ENCODE measurements around the gene RTCA.
A peak's percentile ranks its signal among the peaks of the same experiment; 100 is the strongest.
"Not testable (repeated sequence)": the region's sequence is repeated elsewhere in the genome, so short reads cannot be mapped to it uniquely, and the experiment has no call there.

Gene RTCA
- total RNA-seq: 39.3 to 53.8 reads per million in 2 donors

GRCh38 chr1:100265931-100266740 lies at the start of gene RTCA:
Gene RTCA (plus strand): TSS chr1:100266216. CDS start chr1:100266376, 160 bp downstream.
- DNase-seq: peak; percentile 92 to 96 (median 94)

GRCh38 chr1:100217834-100218233 lies 48.2 kb upstream of the RTCA start:
- no peak for DNase-seq

DNA sequence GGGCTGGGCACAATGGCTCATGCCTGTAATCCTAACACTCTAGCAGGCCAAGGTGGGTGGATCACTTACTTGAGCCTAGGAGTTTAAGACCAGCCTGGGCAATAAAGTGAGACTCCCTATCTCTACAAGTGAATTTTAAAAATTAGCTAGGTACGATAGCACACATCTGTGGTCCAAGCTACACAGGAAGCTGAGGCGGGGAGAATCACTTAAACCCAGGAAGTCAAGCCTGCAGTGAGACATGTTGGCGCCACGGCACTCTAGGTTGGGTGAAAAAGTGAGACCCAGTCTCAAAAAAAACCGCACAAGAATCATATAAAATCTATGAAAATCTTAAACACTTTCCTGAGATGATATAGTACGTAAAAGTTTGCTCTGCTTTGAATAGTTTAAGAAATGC lies 46.6 kb upstream of the RTCA start:
- DNase-seq: no peak

- DNase-seq: peak in 1 of 5 experiments; percentile 3
Measured at GRCh38 chr1:100219883-100220282, 46.1 kb upstream of the RTCA start.

- DNase-seq: no peak
Measured at GRCh38 chr1:100222428-100222827, 43.6 kb upstream of the RTCA start.

- no peak for DNase-seq
Measured at GRCh38 chr1:100229681-100230443, 36.2 kb upstream of the RTCA start.

GRCh38 chr1:100230765-100231164 lies 35.3 kb upstream of the RTCA start:
- DNase-seq: peak in 1 of 5 experiments; percentile 73

GRCh38 chr1:100231721-100232120 lies 34.3 kb upstream of the RTCA start:
- no peak for DNase-seq

DNA sequence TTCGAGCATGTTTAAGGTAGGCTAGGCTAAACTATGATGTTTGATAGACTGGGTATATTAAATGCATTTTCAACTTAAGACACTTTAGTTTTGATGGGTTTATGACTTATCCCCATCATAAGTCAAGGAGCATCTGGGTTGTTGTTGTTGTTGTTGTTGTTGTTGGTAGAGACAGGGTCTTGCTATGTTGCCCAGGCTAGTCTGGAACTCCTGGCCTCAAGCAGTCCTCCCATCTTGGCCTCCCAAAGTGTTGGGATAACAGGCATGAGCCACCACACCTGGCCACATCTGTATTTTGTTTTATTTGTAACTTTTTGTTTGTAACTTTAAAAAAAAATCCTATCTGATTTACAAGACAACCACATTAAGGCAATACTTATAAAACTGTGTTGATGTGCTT lies 33.9 kb upstream of the RTCA start:
- no peak for DNase-seq

DNA sequence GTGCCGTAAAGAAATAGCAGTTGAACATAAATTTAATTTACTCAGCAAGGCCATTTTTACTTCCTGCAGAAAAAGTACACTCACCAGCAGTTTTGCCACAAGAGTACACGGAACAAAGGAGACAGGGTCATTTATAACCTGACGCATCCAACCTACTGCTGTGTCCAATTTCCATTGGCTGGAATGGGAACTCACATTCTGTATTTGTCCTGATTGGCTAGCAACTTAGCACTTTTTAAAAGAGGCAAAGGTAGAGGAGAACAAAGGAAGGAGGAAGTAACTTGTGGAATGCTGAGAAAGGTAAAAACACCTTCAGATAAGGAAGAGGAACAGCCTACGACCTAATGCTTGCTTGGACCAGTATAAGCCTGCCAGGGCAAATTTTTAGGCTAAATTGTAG lies 32.5 kb upstream of the RTCA start:
- DNase-seq: not testable (repeated sequence)

- no peak for DNase-seq
Measured at GRCh38 chr1:100234432-100234831, 31.6 kb upstream of the RTCA start.

GRCh38 chr1:100237091-100237490 lies 28.9 kb upstream of the RTCA start:
- DNase-seq: no peak

- no peak for DNase-seq
Measured at GRCh38 chr1:100239961-100240360, 26.1 kb upstream of the RTCA start.

- DNase-seq: no peak
Measured at GRCh38 chr1:100240631-100241030, 25.4 kb upstream of the RTCA start.

DNA sequence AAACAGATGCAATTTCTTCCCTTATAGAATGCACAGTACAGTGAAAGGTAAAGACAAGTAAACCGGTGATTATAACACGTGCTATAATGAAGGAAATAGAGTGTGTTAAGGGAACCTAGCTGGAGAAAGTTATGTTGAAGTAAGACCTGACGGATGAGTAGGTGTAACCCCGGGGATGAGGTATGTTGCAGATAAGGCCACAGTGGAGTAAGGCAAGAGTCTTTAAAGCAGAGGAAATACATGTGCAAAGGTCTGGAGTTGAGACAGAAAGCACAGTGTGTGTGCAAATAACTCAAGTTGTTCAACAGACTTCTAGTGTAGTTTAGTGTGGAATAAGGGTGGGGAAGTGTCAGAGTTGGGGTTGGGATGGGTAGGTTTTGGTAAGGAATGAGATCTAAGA lies 19.3 kb upstream of the RTCA start:
- DNase-seq: no peak

DNA sequence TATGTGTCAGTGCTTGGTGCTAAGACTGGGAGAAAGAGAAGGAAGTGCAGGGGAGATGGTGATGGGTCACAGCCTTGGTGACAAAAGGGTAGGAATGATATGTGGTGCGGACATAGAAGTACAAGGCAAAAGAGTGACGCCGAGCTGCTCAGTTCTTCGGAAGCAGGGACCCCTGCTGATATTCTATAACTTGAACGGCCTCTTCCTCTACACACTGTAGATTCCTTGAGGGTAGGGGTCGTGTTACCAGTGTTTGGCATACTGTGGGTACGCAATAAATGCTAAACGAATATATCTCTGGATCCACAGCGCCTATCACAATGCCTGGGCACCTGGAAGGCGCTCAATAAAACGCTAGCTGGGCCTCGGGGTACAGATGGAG lies 16.9 kb upstream of the RTCA start:
- peak in 1 of 5 experiments; percentile 9 for DNase-seq

- peak; percentile 70 to 97 (median 88) for DNase-seq
Measured at GRCh38 chr1:100249537-100250257, 16.3 kb upstream of the RTCA start, which contains the start of gene DBT. Gene DBT (minus strand): TSS chr1:100249834. CDS start chr1:100249820, 14 bp downstream.

- no peak for DNase-seq
Measured at GRCh38 chr1:100250264-100250663, 15.8 kb upstream of the RTCA start.

DNA sequence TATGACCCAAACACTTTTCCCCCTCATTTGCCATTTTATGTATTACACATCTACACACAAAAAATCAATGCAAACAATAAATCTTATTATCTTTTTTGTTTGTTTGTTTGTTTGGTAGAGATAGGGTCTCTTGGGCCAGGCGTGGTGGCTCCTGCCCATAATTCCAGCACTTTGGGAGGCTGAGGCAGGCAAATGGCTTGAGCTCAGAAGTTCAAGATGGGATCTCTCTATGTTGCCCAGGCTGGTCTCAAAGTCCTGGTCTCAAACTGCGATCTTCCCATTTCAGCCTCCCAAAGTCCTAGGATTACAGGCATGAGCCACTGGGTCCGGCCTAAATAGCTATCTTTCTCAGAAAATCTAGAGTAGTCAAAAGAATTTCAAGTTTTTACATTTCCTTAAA lies 15.2 kb upstream of the RTCA start:
- DNase-seq: no peak

- DNase-seq: no peak
Measured at GRCh38 chr1:100252901-100253300, 13.1 kb upstream of the RTCA start.

- no peak for DNase-seq
Measured at GRCh38 chr1:100253552-100253951, 12.5 kb upstream of the RTCA start.

DNA sequence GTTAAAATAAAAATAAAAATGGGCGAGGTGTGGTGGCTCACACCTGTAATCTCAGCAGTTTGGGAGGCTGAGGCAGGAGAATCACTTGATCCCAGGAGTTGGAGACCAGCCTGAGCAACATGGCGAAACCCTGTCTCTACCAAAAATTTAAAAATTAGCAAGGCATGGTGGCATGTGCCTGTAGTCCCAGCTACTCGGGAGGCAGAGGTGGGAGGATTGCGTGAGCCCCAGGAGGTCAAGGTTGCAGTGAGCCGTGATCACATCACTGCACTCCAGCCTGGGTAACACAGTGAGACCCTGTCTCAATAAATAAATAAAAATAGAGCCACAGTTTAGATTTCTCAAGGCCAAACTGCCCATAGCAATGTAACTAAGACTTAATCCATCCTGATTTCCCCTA lies 9.7 kb upstream of the RTCA start:
- DNase-seq: not testable (repeated sequence)

DNA sequence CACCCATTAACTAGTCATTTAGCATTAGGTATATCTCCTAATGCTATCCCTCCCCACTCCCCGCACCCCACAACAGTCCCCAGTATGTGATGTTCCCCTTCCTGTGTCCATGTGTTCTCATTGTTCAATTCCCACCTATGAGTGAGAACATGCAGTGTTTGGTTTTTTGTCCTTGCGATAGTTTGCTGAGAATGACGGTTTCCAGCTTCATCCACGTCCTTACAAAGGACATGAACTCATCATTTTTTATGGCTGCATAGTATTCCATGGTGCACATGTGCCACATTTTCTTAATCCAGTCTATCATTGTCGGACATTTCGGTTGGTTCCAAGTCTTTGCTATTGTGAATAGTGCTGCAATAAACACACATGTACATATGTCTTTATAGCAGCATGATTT lies 7.6 kb upstream of the RTCA start:
- DNase-seq: not testable (repeated sequence)
